Measurements from ENCODE around the gene MTMR10.

Gene MTMR10

GRCh38 chr15:31027910-31028578 is 36.6 kb upstream of the MTMR10 start:
- H3K36me3 ChIP-seq (ENCODE audit: control insufficient read depth, insufficient read depth, low read length) = no peaks in the 10 kb centered on the region
- no peak overlapping the region for H3K4me2 ChIP-seq (ENCODE audit: low read length)
- no peak overlapping the region for H3K9ac ChIP-seq
- H3K27ac ChIP-seq = no peak overlapping the region
- H3K9me3 ChIP-seq (ENCODE audit: control insufficient read depth, low read length) = no peaks in the 10 kb centered on the region
- H3K27me3 ChIP-seq (ENCODE audit: control insufficient read depth, insufficient read depth, low read length) = no peaks in the 10 kb centered on the region
- H3K4me1 ChIP-seq = no peaks in the 10 kb centered on the region
- no peak overlapping the region for H3K4me3 ChIP-seq (ENCODE audit: low read depth, low read length)
- no peaks in the 10 kb centered on the region for H3K79me2 ChIP-seq
- H2AFZ ChIP-seq = no peak overlapping the region
- TF ChIP-seq, protein P1, sequence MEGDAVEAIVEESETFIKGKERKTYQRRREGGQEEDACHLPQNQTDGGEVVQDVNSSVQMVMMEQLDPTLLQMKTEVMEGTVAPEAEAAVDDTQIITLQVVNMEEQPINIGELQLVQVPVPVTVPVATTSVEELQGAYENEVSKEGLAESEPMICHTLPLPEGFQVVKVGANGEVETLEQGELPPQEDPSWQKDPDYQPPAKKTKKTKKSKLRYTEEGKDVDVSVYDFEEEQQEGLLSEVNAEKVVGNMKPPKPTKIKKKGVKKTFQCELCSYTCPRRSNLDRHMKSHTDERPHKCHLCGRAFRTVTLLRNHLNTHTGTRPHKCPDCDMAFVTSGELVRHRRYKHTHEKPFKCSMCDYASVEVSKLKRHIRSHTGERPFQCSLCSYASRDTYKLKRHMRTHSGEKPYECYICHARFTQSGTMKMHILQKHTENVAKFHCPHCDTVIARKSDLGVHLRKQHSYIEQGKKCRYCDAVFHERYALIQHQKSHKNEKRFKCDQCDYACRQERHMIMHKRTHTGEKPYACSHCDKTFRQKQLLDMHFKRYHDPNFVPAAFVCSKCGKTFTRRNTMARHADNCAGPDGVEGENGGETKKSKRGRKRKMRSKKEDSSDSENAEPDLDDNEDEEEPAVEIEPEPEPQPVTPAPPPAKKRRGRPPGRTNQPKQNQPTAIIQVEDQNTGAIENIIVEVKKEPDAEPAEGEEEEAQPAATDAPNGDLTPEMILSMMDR (IDR thresholded peaks at IDR 0.05) = no peak

- Histone ChIP-seq H3K36me3 (ENCODE audit: control insufficient read depth, insufficient read depth, low read length) (no peaks in the 10 kb centered on the region), H3K4me2 (ENCODE audit: low read length) (no peak overlapping the region), H3K9me3 (ENCODE audit: control insufficient read depth, low read length) (no peaks in the 10 kb centered on the region), H3K9ac (no peak overlapping the region), H3K79me2 (no peaks in the 10 kb centered on the region), H3K4me3 (ENCODE audit: low read depth, low read length) (no peak overlapping the region), H2AFZ (no peak overlapping the region), H3K4me1 (no peaks in the 10 kb centered on the region), H3K27ac (no peak overlapping the region), H3K27me3 (ENCODE audit: control insufficient read depth, insufficient read depth, low read length) (no peaks in the 10 kb centered on the region)
- TF ChIP-seq, protein P1 (IDR thresholded peaks at IDR 0.05) = no peak
These were observed 34.6 kb upstream of the MTMR10 start for GRCh38 chr15:31025996-31026395.

GRCh38 chr15:31024979-31025378 is 33.6 kb upstream of the MTMR10 start:
- H3K36me3 ChIP-seq (ENCODE audit: control insufficient read depth, insufficient read depth, low read length) = no peaks in the 10 kb centered on the region
- TF ChIP-seq, protein P1 (IDR thresholded peaks at IDR 0.05) = no peak
- no peaks in the 10 kb centered on the region for H3K27me3 ChIP-seq (ENCODE audit: control insufficient read depth, insufficient read depth, low read length)
- no peaks in the 10 kb centered on the region for H3K9me3 ChIP-seq (ENCODE audit: control insufficient read depth, low read length)
- no peak overlapping the region for H3K9ac ChIP-seq
- H3K79me2 ChIP-seq = no peaks in the 10 kb centered on the region
- H3K4me2 ChIP-seq (ENCODE audit: low read length) = no peak overlapping the region
- H3K27ac ChIP-seq = no peak overlapping the region
- H3K4me3 ChIP-seq (ENCODE audit: low read depth, low read length) = no peak overlapping the region
- no peaks in the 10 kb centered on the region for H3K4me1 ChIP-seq
- H2AFZ ChIP-seq = no peak overlapping the region

DNA sequence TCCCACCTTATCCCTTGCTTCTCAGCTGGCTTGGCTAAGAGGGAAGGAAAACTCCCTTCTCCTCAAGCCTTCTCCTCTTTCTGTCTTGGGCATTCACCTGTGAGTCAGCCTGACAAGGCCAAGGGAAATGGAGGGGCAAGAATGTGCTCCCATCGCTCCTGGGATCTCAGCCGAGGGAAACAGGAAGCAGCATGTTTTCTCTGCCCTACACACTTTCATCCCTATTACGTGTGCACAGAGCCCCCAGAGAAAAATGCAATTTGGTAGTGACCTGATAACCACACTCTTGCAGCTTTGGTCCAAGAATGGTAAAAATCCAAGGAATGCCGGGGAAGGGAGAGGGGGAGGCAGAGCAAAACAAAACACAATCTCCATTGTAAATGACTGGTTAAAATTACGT is 32.9 kb upstream of the MTMR10 start:
- H3K4me3 ChIP-seq (ENCODE audit: low read depth, low read length) = no peak overlapping the region

More for the DNA sequence above, 32.9 kb upstream of the MTMR10 start:
- Histone ChIP-seq H3K9ac (no peak overlapping the region), H3K27me3 (ENCODE audit: control insufficient read depth, insufficient read depth, low read length) (no peaks in the 10 kb centered on the region), H2AFZ (no peak overlapping the region), H3K4me2 (ENCODE audit: low read length) (no peak overlapping the region), H3K79me2 (no peaks in the 10 kb centered on the region), H3K27ac (no peak overlapping the region), H3K9me3 (ENCODE audit: control insufficient read depth, low read length) (no peaks in the 10 kb centered on the region), H3K4me1 (no peaks in the 10 kb centered on the region), H3K36me3 (ENCODE audit: control insufficient read depth, insufficient read depth, low read length) (no peaks in the 10 kb centered on the region)
- TF ChIP-seq, protein P1 (IDR thresholded peaks at IDR 0.05) = no peak
